Measurements from ENCODE around the gene HADHA. TPM values are rescaled to one million over a fixed set of nuclear protein-coding genes. Genes with fewer than 3 reads are reported as not detected.

HADHA gene
- polyA plus RNA-seq, 1 donor from 2014 or later, result 40.0 TPM

DNA sequence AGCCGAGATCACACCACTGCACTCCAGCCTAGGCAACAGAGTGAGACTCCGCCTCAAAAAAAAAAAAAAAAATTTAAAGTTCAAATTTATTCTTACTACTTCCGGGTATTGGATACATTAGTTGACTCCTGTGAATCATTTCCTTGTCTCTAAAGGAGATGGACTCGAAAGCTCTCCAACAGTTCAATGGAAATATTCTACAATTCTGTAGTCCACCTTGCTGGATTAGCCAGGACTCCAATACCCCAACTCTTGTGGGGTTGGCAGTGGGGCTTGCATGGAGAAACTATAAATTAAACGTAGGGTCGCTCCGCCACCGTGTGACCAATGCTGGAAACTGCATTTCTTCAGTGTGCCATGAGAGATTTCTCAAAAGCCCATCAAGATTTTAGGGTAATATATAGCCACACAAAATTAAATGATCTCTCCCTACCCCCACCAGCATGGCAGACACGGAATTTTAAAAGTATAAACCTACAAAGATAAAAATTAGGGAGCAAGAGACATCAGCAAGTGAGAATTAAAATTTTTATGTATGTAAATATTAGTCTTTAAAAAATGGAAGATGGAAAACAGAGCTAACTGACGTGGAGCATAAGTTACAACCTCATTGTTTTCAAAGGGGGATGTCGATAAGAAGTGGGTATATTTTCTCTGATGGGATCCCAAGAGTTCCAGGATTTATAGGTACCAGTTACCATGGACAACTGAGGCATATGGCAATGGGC is 99.3 kb downstream of the HADHA start:
- no peaks in the 10 kb centered on the region for H3K9me2 ChIP-seq (ENCODE audit: insufficient read depth, low read length)
- H3K9ac ChIP-seq (ENCODE audit: low read length), result no peak overlapping the region
- TF ChIP-seq POLR2AphosphoS5 (IDR thresholded peaks at IDR 0.05), result no peak
- TF ChIP-seq, protein P1, sequence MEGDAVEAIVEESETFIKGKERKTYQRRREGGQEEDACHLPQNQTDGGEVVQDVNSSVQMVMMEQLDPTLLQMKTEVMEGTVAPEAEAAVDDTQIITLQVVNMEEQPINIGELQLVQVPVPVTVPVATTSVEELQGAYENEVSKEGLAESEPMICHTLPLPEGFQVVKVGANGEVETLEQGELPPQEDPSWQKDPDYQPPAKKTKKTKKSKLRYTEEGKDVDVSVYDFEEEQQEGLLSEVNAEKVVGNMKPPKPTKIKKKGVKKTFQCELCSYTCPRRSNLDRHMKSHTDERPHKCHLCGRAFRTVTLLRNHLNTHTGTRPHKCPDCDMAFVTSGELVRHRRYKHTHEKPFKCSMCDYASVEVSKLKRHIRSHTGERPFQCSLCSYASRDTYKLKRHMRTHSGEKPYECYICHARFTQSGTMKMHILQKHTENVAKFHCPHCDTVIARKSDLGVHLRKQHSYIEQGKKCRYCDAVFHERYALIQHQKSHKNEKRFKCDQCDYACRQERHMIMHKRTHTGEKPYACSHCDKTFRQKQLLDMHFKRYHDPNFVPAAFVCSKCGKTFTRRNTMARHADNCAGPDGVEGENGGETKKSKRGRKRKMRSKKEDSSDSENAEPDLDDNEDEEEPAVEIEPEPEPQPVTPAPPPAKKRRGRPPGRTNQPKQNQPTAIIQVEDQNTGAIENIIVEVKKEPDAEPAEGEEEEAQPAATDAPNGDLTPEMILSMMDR (IDR thresholded peaks at IDR 0.05; ENCODE audit: poor library complexity, severe bottlenecking), result peak; percentile 90
- TF ChIP-seq RAD21 (conservative IDR thresholded peaks at IDR 0.05), result peak; percentile 90
- TF ChIP-seq, protein P2, sequence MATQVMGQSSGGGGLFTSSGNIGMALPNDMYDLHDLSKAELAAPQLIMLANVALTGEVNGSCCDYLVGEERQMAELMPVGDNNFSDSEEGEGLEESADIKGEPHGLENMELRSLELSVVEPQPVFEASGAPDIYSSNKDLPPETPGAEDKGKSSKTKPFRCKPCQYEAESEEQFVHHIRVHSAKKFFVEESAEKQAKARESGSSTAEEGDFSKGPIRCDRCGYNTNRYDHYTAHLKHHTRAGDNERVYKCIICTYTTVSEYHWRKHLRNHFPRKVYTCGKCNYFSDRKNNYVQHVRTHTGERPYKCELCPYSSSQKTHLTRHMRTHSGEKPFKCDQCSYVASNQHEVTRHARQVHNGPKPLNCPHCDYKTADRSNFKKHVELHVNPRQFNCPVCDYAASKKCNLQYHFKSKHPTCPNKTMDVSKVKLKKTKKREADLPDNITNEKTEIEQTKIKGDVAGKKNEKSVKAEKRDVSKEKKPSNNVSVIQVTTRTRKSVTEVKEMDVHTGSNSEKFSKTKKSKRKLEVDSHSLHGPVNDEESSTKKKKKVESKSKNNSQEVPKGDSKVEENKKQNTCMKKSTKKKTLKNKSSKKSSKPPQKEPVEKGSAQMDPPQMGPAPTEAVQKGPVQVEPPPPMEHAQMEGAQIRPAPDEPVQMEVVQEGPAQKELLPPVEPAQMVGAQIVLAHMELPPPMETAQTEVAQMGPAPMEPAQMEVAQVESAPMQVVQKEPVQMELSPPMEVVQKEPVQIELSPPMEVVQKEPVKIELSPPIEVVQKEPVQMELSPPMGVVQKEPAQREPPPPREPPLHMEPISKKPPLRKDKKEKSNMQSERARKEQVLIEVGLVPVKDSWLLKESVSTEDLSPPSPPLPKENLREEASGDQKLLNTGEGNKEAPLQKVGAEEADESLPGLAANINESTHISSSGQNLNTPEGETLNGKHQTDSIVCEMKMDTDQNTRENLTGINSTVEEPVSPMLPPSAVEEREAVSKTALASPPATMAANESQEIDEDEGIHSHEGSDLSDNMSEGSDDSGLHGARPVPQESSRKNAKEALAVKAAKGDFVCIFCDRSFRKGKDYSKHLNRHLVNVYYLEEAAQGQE (IDR thresholded peaks at IDR 0.05; ENCODE audit: borderline replicate concordance), result no peak
- no peak for TF ChIP-seq EZH2 (IDR thresholded peaks at IDR 0.05; ENCODE audit: borderline replicate concordance, insufficient read depth, low read length, poor library complexity, severe bottlenecking)
- TF ChIP-seq EP300 (conservative IDR thresholded peaks at IDR 0.05; ENCODE audit: poor library complexity, severe bottlenecking), result no peak
- no peak for TF ChIP-seq MXI1 (conservative IDR thresholded peaks at IDR 0.05; ENCODE audit: poor library complexity, severe bottlenecking)
- TF ChIP-seq TAF1 (IDR thresholded peaks at IDR 0.05; ENCODE audit: low read depth), result no peak
- TF ChIP-seq SMC3 (conservative IDR thresholded peaks at IDR 0.05; ENCODE audit: poor library complexity), result peak; percentile 92
- no peaks in the 10 kb centered on the region for H3K27me3 ChIP-seq (ENCODE audit: insufficient read depth, low read depth, low read length)
- no peaks in the 10 kb centered on the region for H4K20me1 ChIP-seq (ENCODE audit: insufficient read depth)
- no peak overlapping the region for H3K27ac ChIP-seq (ENCODE audit: low read length)
- H3F3A ChIP-seq (ENCODE audit: insufficient read depth, low read length, poor library complexity, severe bottlenecking), result no peaks in the 10 kb centered on the region
- H3K4me2 ChIP-seq (ENCODE audit: low read length), result no peak overlapping the region
- no peaks in the 10 kb centered on the region for H3K36me3 ChIP-seq (ENCODE audit: insufficient read depth, low read length)
- no peak overlapping the region for H3K4me3 ChIP-seq (ENCODE audit: low read length)
- no peak overlapping the region for H2AFZ ChIP-seq (ENCODE audit: low read depth, low read length)
- H3K79me2 ChIP-seq (replicated peaks; ENCODE audit: insufficient read depth, low read length), result no peaks in the 10 kb centered on the region
- H3K9me3 ChIP-seq (ENCODE audit: low read length), result no peaks in the 10 kb centered on the region

DNA sequence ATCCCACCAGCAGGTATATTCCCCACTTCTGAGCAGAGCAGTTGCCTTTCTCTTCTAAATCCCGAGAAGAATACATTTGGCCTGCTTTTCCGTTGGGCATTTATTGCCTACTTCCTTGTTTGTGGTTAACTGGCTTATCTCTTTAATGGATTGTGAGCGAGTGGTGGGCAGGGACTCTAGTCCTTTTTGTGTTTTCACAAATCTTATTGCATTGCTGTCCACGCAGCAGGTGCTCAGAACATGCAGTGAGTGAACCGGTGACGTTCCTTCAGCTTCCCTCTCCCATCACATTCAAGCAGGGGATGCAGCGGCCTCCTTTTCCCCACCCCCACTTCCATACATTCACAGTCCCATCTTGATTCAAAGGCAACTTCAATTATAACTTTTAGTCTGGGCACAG is 100.4 kb downstream of the HADHA start:
- no peaks in the 10 kb centered on the region for H3K9me2 ChIP-seq (ENCODE audit: insufficient read depth, low read length)
- H3K4me2 ChIP-seq (ENCODE audit: low read length), result no peak overlapping the region
- H3F3A ChIP-seq (ENCODE audit: insufficient read depth, low read length, poor library complexity, severe bottlenecking), result no peaks in the 10 kb centered on the region
- no peak overlapping the region for H3K4me3 ChIP-seq (ENCODE audit: low read length)
- no peaks in the 10 kb centered on the region for H3K9me3 ChIP-seq (ENCODE audit: low read length)
- no peak overlapping the region for H3K27ac ChIP-seq (ENCODE audit: low read length)
- TF ChIP-seq EP300 (conservative IDR thresholded peaks at IDR 0.05; ENCODE audit: poor library complexity, severe bottlenecking) (no peak), MXI1 (conservative IDR thresholded peaks at IDR 0.05; ENCODE audit: poor library complexity, severe bottlenecking) (no peak), RAD21 (conservative IDR thresholded peaks at IDR 0.05) (no peak), POLR2AphosphoS5 (IDR thresholded peaks at IDR 0.05) (no peak), SMC3 (conservative IDR thresholded peaks at IDR 0.05; ENCODE audit: poor library complexity) (no peak), TAF1 (IDR thresholded peaks at IDR 0.05; ENCODE audit: low read depth) (no peak), EZH2 (IDR thresholded peaks at IDR 0.05; ENCODE audit: borderline replicate concordance, insufficient read depth, low read length, poor library complexity, severe bottlenecking) (no peak)
- TF ChIP-seq, protein P2 (IDR thresholded peaks at IDR 0.05; ENCODE audit: borderline replicate concordance), result no peak
- TF ChIP-seq, protein P1 (IDR thresholded peaks at IDR 0.05; ENCODE audit: poor library complexity, severe bottlenecking), result no peak
- no peaks in the 10 kb centered on the region for H3K36me3 ChIP-seq (ENCODE audit: insufficient read depth, low read length)
- H3K27me3 ChIP-seq (ENCODE audit: insufficient read depth, low read depth, low read length), result no peaks in the 10 kb centered on the region
- no peak overlapping the region for H2AFZ ChIP-seq (ENCODE audit: low read depth, low read length)
- H4K20me1 ChIP-seq (ENCODE audit: insufficient read depth), result no peaks in the 10 kb centered on the region
- H3K9ac ChIP-seq (ENCODE audit: low read length), result no peak overlapping the region
- H3K79me2 ChIP-seq (replicated peaks; ENCODE audit: insufficient read depth, low read length), result no peaks in the 10 kb centered on the region

All from neural cell (in vitro differentiated cells).